PFSK-1 (cell line): ENCODE measurements around the gene KCNIP4.

Experiments used
- POLR2AphosphoS5 ChIP-seq: IDR thresholded peaks from 2 replicates; pipeline ENCODE4 v1.6.1; 2012; ENCODE audit warnings: low read depth, mild to moderate bottlenecking, control low read depth, low read length, moderate library complexity
- REST ChIP-seq, 2 experiments: IDR thresholded peaks; 2 replicates each; pipeline versions ENCODE4 v1.6.1 to v1.8.0; 2011 to 2012; ENCODE audit warnings: low read depth in 2 of 2, low read length in 2 of 2, control low read depth in 1 of 2, inconsistent platforms in 1 of 2, mild to moderate bottlenecking in 1 of 2, moderate library complexity in 1 of 2; ENCODE audit not compliant: insufficient read depth in 1 of 2
- SIN3A ChIP-seq: IDR thresholded peaks from 2 replicates; pipeline ENCODE4 v1.6.1; 2012; ENCODE audit warnings: mild to moderate bottlenecking, low read length, moderate library complexity, borderline replicate concordance; ENCODE audit not compliant: insufficient read depth

- TF ChIP-seq SIN3A (no peak), POLR2AphosphoS5 (no peak), REST (IDR thresholded peaks at IDR 0.05; ENCODE audit: insufficient read depth in 1 of 2, low read depth in 2 of 2, low read length in 2 of 2) (no peak)
These were observed 721.7 kb downstream of the KCNIP4 start for GRCh38 chr4:21226637-21227538.
